Measurements from ENCODE around the gene TDRD9. TPM values are rescaled to one million over a fixed set of nuclear protein-coding genes. Genes with fewer than 3 reads are reported as not detected.

TDRD9 gene
- total RNA-seq, 4 donors from 2014 or later, result 0.17 to 1.5 (median 0.31) TPM; not detected in 1

DNA sequence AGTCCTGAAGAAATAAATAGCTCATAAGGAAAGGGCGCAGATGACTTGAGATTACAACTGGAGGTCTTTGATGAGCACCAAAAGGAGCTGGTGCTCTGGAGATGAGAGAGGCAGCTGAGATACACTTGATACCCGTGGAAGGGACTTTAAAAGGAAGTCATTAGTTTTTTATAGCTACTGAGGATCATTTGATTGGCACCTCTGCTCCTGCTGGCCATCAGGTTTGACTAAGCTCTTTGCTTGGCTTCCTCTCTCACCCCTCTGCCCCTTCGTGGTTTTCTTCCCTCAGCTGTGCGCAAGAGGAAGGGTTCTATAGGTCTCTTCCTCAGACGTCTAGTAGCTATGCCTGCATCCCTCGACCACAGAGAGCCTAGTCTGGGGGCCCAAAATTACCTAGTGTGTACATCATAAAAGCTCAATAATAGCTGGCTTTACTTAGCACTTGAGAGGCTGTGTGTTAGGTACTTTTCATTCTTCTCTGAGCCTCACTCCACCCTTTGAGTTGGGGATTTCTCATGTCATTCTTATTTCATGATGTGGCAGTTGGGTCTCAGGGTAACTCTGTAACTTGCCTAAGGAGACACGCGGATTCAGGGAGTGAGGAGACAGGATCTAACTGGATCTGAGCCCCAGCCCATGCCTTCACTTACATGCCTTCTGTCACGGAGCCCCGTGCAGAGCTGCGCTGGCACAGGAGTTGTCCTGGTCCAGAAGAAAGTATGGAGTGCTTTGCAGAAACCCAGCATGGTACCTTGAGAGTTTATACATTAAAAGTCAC is 88.8 kb downstream of the TDRD9 start:
- H3K4me1 ChIP-seq, result no peaks in the 10 kb centered on the region
- H3K27ac ChIP-seq, result no peak overlapping the region
- H3K9me3 ChIP-seq, result no peaks in the 10 kb centered on the region
- no peak for TF ChIP-seq POLR2A (IDR thresholded peaks at IDR 0.05)
- TF ChIP-seq, protein P1, sequence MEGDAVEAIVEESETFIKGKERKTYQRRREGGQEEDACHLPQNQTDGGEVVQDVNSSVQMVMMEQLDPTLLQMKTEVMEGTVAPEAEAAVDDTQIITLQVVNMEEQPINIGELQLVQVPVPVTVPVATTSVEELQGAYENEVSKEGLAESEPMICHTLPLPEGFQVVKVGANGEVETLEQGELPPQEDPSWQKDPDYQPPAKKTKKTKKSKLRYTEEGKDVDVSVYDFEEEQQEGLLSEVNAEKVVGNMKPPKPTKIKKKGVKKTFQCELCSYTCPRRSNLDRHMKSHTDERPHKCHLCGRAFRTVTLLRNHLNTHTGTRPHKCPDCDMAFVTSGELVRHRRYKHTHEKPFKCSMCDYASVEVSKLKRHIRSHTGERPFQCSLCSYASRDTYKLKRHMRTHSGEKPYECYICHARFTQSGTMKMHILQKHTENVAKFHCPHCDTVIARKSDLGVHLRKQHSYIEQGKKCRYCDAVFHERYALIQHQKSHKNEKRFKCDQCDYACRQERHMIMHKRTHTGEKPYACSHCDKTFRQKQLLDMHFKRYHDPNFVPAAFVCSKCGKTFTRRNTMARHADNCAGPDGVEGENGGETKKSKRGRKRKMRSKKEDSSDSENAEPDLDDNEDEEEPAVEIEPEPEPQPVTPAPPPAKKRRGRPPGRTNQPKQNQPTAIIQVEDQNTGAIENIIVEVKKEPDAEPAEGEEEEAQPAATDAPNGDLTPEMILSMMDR (IDR thresholded peaks at IDR 0.05 in 4 of 5, conservative IDR thresholded peaks at IDR 0.05 in 1 of 5), result no peak
- H3K27me3 ChIP-seq, result no peaks in the 10 kb centered on the region
- H3K36me3 ChIP-seq, result no peaks in the 10 kb centered on the region
- no peak overlapping the region for H3K4me3 ChIP-seq
- DNase-seq (no peak), ATAC-seq (no peak)
- intact Hi-C loops (cut with DNase I; ENCODE audit: low total_unique reads) (no loop called here), in situ Hi-C loops (cut with MboI; ENCODE audit: low sequenced_read_pairs in 4 of 4) (no loop called here)

DNA sequence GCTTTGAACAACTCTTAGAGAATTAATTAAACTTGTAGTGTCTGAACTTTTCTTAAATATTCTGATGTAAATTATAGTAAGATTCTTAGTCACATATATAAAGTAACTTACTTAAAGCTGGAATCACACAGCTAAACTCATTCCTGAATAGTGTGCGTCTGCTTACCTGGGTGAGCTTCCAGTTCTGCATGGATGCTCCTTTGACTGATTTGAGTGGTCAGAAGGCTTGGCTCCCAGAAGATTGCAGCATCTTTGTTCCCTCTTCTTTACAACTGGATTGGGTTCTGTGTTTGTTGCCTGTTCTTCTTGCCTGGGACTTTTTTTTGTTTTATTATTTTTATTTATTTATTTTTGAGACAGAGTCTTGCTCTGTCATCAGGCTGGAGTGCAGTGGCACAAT is 90.8 kb downstream of the TDRD9 start:
- ATAC-seq (no peak), DNase-seq (no peak)
- intact Hi-C loops (cut with DNase I; ENCODE audit: low total_unique reads), result no loop called here
- Histone ChIP-seq H3K36me3 (no peaks in the 10 kb centered on the region), H3K4me1 (peaks cover 0 to 5% of the 10 kb centered on the region in 2 donors), H3K4me3 (no peak overlapping the region), H3K27me3 (no peaks in the 10 kb centered on the region), H3K27ac (no peak overlapping the region), H3K9me3 (no peaks in the 10 kb centered on the region)
- in situ Hi-C loops (cut with MboI; ENCODE audit: low sequenced_read_pairs in 4 of 4), result no loop called here
- TF ChIP-seq, protein P1 (IDR thresholded peaks at IDR 0.05 in 4 of 5, conservative IDR thresholded peaks at IDR 0.05 in 1 of 5), result no peak
- no peak for TF ChIP-seq POLR2A (IDR thresholded peaks at IDR 0.05)

DNA sequence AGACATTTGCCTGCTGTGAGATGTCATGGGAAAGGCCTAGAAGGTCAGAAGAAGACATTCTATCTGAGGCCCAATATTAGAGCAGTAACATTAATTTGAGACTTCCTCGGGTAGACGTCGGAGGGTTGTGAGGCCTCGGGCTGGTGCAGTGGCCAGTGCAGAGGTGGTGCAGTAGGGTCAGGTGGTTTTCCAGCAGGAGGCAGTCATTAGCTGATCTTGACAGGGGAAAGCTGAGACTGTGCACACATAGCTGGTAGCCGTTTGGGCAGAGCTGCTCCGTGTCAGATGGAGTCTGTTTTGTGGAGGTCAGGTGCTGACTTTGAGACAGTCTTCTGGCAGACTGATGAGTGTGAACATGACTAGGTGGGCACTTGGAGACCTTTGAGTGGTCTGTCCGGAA is 91.5 kb downstream of the TDRD9 start:
- no peak overlapping the region for H3K27ac ChIP-seq
- in situ Hi-C loops (cut with MboI; ENCODE audit: low sequenced_read_pairs in 4 of 4), result no loop called here
- no peak for DNase-seq
- H3K9me3 ChIP-seq, result no peaks in the 10 kb centered on the region
- intact Hi-C loops (cut with DNase I; ENCODE audit: low total_unique reads), result no loop called here
- H3K4me1 ChIP-seq, result peaks cover 0 to 5% of the 10 kb centered on the region in 2 donors
- no peak overlapping the region for H3K4me3 ChIP-seq
- H3K36me3 ChIP-seq, result no peaks in the 10 kb centered on the region
- ATAC-seq, result no peak
- TF ChIP-seq, protein P1 (IDR thresholded peaks at IDR 0.05 in 4 of 5, conservative IDR thresholded peaks at IDR 0.05 in 1 of 5), result no peak
- no peak for TF ChIP-seq POLR2A (IDR thresholded peaks at IDR 0.05)
- H3K27me3 ChIP-seq, result no peaks in the 10 kb centered on the region

DNA sequence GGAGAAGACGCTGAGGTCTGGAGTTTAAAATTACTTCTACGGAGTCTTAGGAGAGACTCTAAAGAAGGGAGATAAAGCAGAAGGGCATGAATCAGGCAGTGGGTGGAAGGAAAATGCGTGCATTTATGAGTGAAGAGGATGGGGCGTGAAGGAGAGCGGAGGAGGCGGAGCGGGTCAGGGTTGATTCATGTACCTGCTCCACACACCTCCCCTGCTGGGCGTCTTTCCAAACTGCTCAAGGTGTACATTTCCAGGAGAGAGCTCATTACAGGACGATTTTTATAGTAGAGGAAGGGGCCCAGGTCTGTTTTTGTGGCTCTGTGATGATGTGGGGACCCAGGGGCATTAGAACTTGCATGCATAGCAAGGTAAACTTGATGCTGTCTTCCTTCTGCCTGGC is 92.2 kb downstream of the TDRD9 start:
- intact Hi-C loops (cut with DNase I; ENCODE audit: low total_unique reads), result no loop called here
- ATAC-seq, result no peak
- no peaks in the 10 kb centered on the region for H3K9me3 ChIP-seq
- no peak for DNase-seq
- in situ Hi-C loops (cut with MboI; ENCODE audit: low sequenced_read_pairs in 4 of 4), result no loop called here
- H3K36me3 ChIP-seq, result no peaks in the 10 kb centered on the region
- no peaks in the 10 kb centered on the region for H3K27me3 ChIP-seq
- H3K27ac ChIP-seq, result no peak overlapping the region
- peaks cover 0 to 5% of the 10 kb centered on the region in 2 donors for H3K4me1 ChIP-seq
- TF ChIP-seq, protein P1 (IDR thresholded peaks at IDR 0.05 in 4 of 5, conservative IDR thresholded peaks at IDR 0.05 in 1 of 5), result no peak
- no peak overlapping the region for H3K4me3 ChIP-seq
